DND-41 (cell line): ENCODE results near the gene NEUROD2.

ENCODE experiments used
- ATAC-seq: fragments of 200-7000 bp; cut with Tn5 transposase; 3 replicates; pipeline ENCODE4 v1.9.1; 2021; ENCODE audit warnings: low read depth; ENCODE audit not compliant: insufficient read depth
- DNase-seq: peaks from one replicate; pipeline ENCODE4 v3.0.0-alpha.2; 2020
- H2AFZ ChIP-seq: 2 replicates; pipeline ENCODE4 v1.6.0; 2012; ENCODE audit warnings: low read depth, low read length
- H3K27ac ChIP-seq: 2 replicates; pipeline ENCODE4 v1.5.1; 2012; ENCODE audit warnings: low read length, inconsistent platforms
- H3K27me3 ChIP-seq: fragments of 200-600 bp; sonication (generic); 2 replicates; pipeline ENCODE4 v1.6.0; 2012; ENCODE audit warnings: low read length, mild to moderate bottlenecking, inconsistent platforms; ENCODE audit not compliant: insufficient read depth, poor library complexity
- H3K36me3 ChIP-seq: 2 replicates; pipeline ENCODE4 v1.5.1; 2012; ENCODE audit warnings: low read length, inconsistent platforms; ENCODE audit not compliant: insufficient read depth
- H3K4me1 ChIP-seq: 2 replicates; pipeline ENCODE4 v1.5.1; 2012; ENCODE audit warnings: mild to moderate bottlenecking, low read length; ENCODE audit not compliant: insufficient read depth
- H3K4me2 ChIP-seq: 2 replicates; pipeline ENCODE4 v1.6.0; 2012; ENCODE audit warnings: mild to moderate bottlenecking, moderate library complexity, low read length, inconsistent platforms; ENCODE audit not compliant: insufficient read depth
- H3K4me3 ChIP-seq, 2 experiments: fragments of 200-600 bp in 1 of 2; shearing (Covaris generic) in 1 of 2; 2 replicates each; pipeline ENCODE4 v1.5.1; 2012 to 2016; ENCODE audit warnings: inconsistent platforms in 2 of 2, low read length in 2 of 2, mild to moderate bottlenecking in 2 of 2, low read depth in 1 of 2, moderate library complexity in 1 of 2
- H3K79me2 ChIP-seq: 2 replicates; pipeline ENCODE4 v1.6.0; 2012; ENCODE audit warnings: low read length, inconsistent platforms; ENCODE audit not compliant: insufficient read depth
- H3K9ac ChIP-seq: 2 replicates; pipeline ENCODE4 v1.6.0; 2012; ENCODE audit warnings: low read depth, mild to moderate bottlenecking, inconsistent platforms, low read length, moderate library complexity
- H3K9me3 ChIP-seq: 2 replicates; pipeline ENCODE4 v1.5.1; 2012; ENCODE audit warnings: low read length, moderate library complexity, mild to moderate bottlenecking, inconsistent platforms; ENCODE audit not compliant: insufficient read depth, severe bottlenecking
- H4K20me1 ChIP-seq: 2 replicates; pipeline ENCODE4 v1.6.0; 2012; ENCODE audit warnings: low read length; ENCODE audit not compliant: insufficient read depth
- CTCF ChIP-seq: IDR thresholded peaks from 2 replicates; pipeline ENCODE4 v1.5.1; 2012; ENCODE audit warnings: borderline replicate concordance, low read length, moderate library complexity, mild to moderate bottlenecking; ENCODE audit not compliant: poor library complexity, severe bottlenecking; ENCODE audit errors: extremely low read depth
- EZH2 ChIP-seq: IDR thresholded peaks from 3 replicates; pipeline ENCODE4 v1.6.1; 2012; ENCODE audit warnings: borderline replicate concordance, low read depth, mild to moderate bottlenecking, moderate library complexity, low read length, inconsistent platforms; ENCODE audit not compliant: severe bottlenecking

NEUROD2 gene

GRCh38 chr17:39650121-39650579 is 42.4 kb upstream of the NEUROD2 start:
- Histone ChIP-seq H3K79me2 (peaks cover 45% of the 10 kb centered on the region), H4K20me1 (peaks cover 58% of the 10 kb centered on the region), H2AFZ (no peak overlapping the region), H3K9me3 (no peaks in the 10 kb centered on the region), H3K27ac (no peak overlapping the region), H3K9ac (no peak overlapping the region), H3K4me1 (no peaks in the 10 kb centered on the region), H3K36me3 (peaks cover 17% of the 10 kb centered on the region), H3K4me2 (no peak overlapping the region), H3K4me3 (no peak overlapping the region), H3K27me3 (no peaks in the 10 kb centered on the region)
- TF ChIP-seq CTCF, result no peak
- ATAC-seq (no peak), DNase-seq (no peak)

- peaks cover 4% of the 10 kb centered on the region; the same call in 1 of the 2 replicates for H3K36me3 ChIP-seq
- H3K4me2 ChIP-seq, result no peak overlapping the region
- DNase-seq (no peak), ATAC-seq (no peak)
- no peak overlapping the region for H3K9ac ChIP-seq
- peaks cover 58% of the 10 kb centered on the region for H4K20me1 ChIP-seq
- H3K27me3 ChIP-seq, result no peaks in the 10 kb centered on the region
- no peak overlapping the region for H3K4me3 ChIP-seq
- no peaks in the 10 kb centered on the region for H3K4me1 ChIP-seq
- no peak overlapping the region for H3K27ac ChIP-seq
- H2AFZ ChIP-seq, result no peak overlapping the region
- TF ChIP-seq CTCF (no peak), EZH2 (no peak)
- H3K9me3 ChIP-seq, result no peaks in the 10 kb centered on the region
- peaks cover 48% of the 10 kb centered on the region for H3K79me2 ChIP-seq
These were observed 41.1 kb upstream of the NEUROD2 start for GRCh38 chr17:39648616-39649366.

GRCh38 chr17:39647256-39647655 is 39.5 kb upstream of the NEUROD2 start:
- Histone ChIP-seq H4K20me1 (peaks cover 58% of the 10 kb centered on the region), H3K27me3 (no peaks in the 10 kb centered on the region), H3K9ac (no peak overlapping the region), H3K4me2 (no peak overlapping the region), H2AFZ (no peak overlapping the region), H3K36me3 (no peaks in the 10 kb centered on the region), H3K9me3 (no peaks in the 10 kb centered on the region), H3K4me3 (no peak overlapping the region), H3K4me1 (no peaks in the 10 kb centered on the region), H3K27ac (no peak overlapping the region), H3K79me2 (peaks cover 61% of the 10 kb centered on the region)
- DNase-seq (no peak), ATAC-seq (no peak)
- no peak for TF ChIP-seq CTCF
- TF ChIP-seq EZH2, result no peak
